ENCODE measurements around the gene PNMA8B. TPM values are rescaled to one million over a fixed set of nuclear protein-coding genes. Genes with fewer than 3 reads are reported as not detected.

Gene PNMA8B
- total RNA-seq, 1 donor from 2014 or later: 15.8 TPM

GRCh38 chr19:46448601-46449000 is 47.1 kb downstream of the PNMA8B start:
- intact Hi-C loops (cut with DNase I): loop anchor here (2.0 kb wide), 1 partner anchor 24 kb away; no protein-coding TSS in a partner anchor
- peaks cover 0 to 3% of the 10 kb centered on the region in 2 donors for H3K9me3 ChIP-seq
- H3K4me1 ChIP-seq: peaks cover 2 to 14% of the 10 kb centered on the region in 2 donors
- TF ChIP-seq CTCF (IDR thresholded peaks at IDR 0.05): no peak
- no peak overlapping the region for H3K4me3 ChIP-seq
- no peaks in the 10 kb centered on the region for H3K27me3 ChIP-seq
- no peak for DNase-seq (ENCODE audit: low spot score in 2 of 2)
- no peaks in the 10 kb centered on the region for H3K36me3 ChIP-seq
- H3K27ac ChIP-seq: peak overlapping the region; percentile 79 to 85

GRCh38 chr19:46447824-46448223 is 47.8 kb downstream of the PNMA8B start:
- intact Hi-C loops (cut with DNase I): loop anchor here (2.0 kb wide), 1 partner anchor 25 kb away; no protein-coding TSS in a partner anchor
- peak overlapping the region; percentile 79 to 85 for H3K27ac ChIP-seq

GRCh38 chr19:46447006-46447405 is 48.7 kb downstream of the PNMA8B start:
- TF ChIP-seq CTCF (IDR thresholded peaks at IDR 0.05): no peak

More at GRCh38 chr19:46447824-46448223, 47.8 kb downstream of the PNMA8B start:
- Histone ChIP-seq H3K27me3 (no peaks in the 10 kb centered on the region), H3K9me3 (peaks cover 0 to 3% of the 10 kb centered on the region in 2 donors), H3K36me3 (no peaks in the 10 kb centered on the region), H3K4me1 (peaks cover 2 to 17% of the 10 kb centered on the region in 2 donors), H3K4me3 (no peak overlapping the region)
- TF ChIP-seq CTCF (IDR thresholded peaks at IDR 0.05): no peak
- peak in 1 of 2 donors; percentile 25 for DNase-seq (ENCODE audit: low spot score in 2 of 2)

GRCh38 chr19:46446021-46446420 is 49.6 kb downstream of the PNMA8B start:
- intact Hi-C loops (cut with DNase I): no loop called here
- H3K27ac ChIP-seq: no peak overlapping the region
- no peaks in the 10 kb centered on the region for H3K36me3 ChIP-seq
- peaks cover 0 to 31% of the 10 kb centered on the region in 2 donors for H3K4me1 ChIP-seq
- H3K4me3 ChIP-seq: no peak overlapping the region
- H3K9me3 ChIP-seq: peaks cover 0 to 3% of the 10 kb centered on the region in 2 donors
- TF ChIP-seq CTCF (IDR thresholded peaks at IDR 0.05): no peak
- DNase-seq (ENCODE audit: low spot score in 2 of 2): no peak
- no peaks in the 10 kb centered on the region for H3K27me3 ChIP-seq

More at GRCh38 chr19:46447006-46447405, 48.7 kb downstream of the PNMA8B start:
- Histone ChIP-seq H3K4me3 (no peak overlapping the region), H3K4me1 (peaks cover 2 to 25% of the 10 kb centered on the region in 2 donors), H3K27ac (peak overlapping the region; percentile 79 to 85), H3K27me3 (no peaks in the 10 kb centered on the region), H3K36me3 (no peaks in the 10 kb centered on the region), H3K9me3 (peaks cover 0 to 3% of the 10 kb centered on the region in 2 donors)
- intact Hi-C loops (cut with DNase I): no loop called here
- no peak for DNase-seq (ENCODE audit: low spot score in 2 of 2)

- intact Hi-C loops (cut with DNase I): no loop called here
- Histone ChIP-seq H3K4me1 (peaks cover 0 to 20% of the 10 kb centered on the region in 2 donors), H3K27ac (peak overlapping the region; percentile 2 to 65), H3K27me3 (no peaks in the 10 kb centered on the region), H3K4me3 (peak overlapping the region in 1 of 2 donors; percentile 23), H3K9me3 (no peaks in the 10 kb centered on the region), H3K36me3 (no peaks in the 10 kb centered on the region)
- no peak for DNase-seq (ENCODE audit: low spot score in 2 of 2)
- TF ChIP-seq CTCF (IDR thresholded peaks at IDR 0.05): no peak
These were observed 52.7 kb downstream of the PNMA8B start for GRCh38 chr19:46442808-46443450.
